Cardiac muscle cell (in vitro differentiated cells and primary cell): ENCODE data around the gene TXNIP. TPM values are rescaled to one million over a fixed set of nuclear protein-coding genes. Genes with fewer than 3 reads are reported as not detected.

Experiments
- DNase-seq, 2 donors: peaks; one replicate each; pipeline versions ENCODE4 v3.0.0 to v3.0.0-alpha.2; 2010 to 2017; ENCODE audit warnings: low read depth in 1 of 2, low spot score in 1 of 2
- H3K27ac ChIP-seq: fragments of 200-600 bp; sonication (generic); 2 replicates; pipeline ENCODE4 v1.5.1; 2016
- H3K27me3 ChIP-seq: fragments of 200-600 bp; sonication (generic); 2 replicates; pipeline ENCODE4 v1.6.0; 2016; ENCODE audit warnings: control low read depth
- H3K36me3 ChIP-seq: fragments of 200-600 bp; sonication (generic); 2 replicates; pipeline ENCODE4 v1.5.1; 2016; ENCODE audit warnings: control low read depth
- H3K4me1 ChIP-seq: fragments of 200-600 bp; sonication (generic); 2 replicates; pipeline ENCODE4 v1.8.1; 2017; ENCODE audit warnings: low read depth, mild to moderate bottlenecking, mixed run types
- H3K4me3 ChIP-seq: fragments of 200-600 bp; sonication (generic); 2 replicates; pipeline ENCODE4 v1.5.1; 2016; ENCODE audit warnings: mild to moderate bottlenecking
- H3K9me3 ChIP-seq: fragments of 200-600 bp; sonication (generic); 2 replicates; pipeline ENCODE4 v1.5.1; 2017; ENCODE audit warnings: low read depth, mild to moderate bottlenecking, control low read depth
- polyA plus RNA-seq: library from polyadenylated mRNA; unstranded; fragments of >200 nt; fragmentation: Nextera tagmentation; extraction: Ambion mirVana; gene quantifications from 2 replicates; pipeline ENCODE4 v1.2.1, GENCODE V29; 2016
- total RNA-seq: library from RNA; depleted of rRNA; stranded (reverse); fragments of >200 nt; gene quantifications from 2 replicates; pipeline ENCODE4 v1.2.3, GENCODE V29; 2016
- TF ChIP-seq, protein P1 (sequence below): IDR thresholded peaks from 2 replicates; pipeline ENCODE4 v1.5.1; 2012; ENCODE audit warnings: low read depth, mild to moderate bottlenecking, low read length

TXNIP gene
- total and polyA plus RNA-seq, 2 experiments from 2014 or later: 172 to 260 TPM

DNA sequence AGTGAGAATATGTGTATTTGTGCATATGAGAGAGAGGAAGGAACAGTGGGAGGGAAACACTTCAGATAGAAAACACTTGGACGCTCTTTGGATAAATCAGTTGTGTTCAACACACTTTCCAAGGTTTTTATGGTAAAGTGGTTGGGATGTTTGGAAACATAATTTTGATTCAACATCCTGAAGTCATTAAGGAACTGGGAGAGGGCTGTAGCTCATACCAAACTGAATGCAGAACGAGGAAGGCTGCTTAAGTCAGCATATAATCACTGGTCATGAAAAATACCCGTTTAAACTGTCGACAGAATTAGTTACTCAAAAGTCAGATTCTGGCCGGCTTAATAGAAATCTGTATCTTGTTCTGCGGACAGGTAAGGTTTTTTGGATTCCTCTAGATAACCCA, 53.5 kb downstream of the TXNIP start:
- no peaks in the 10 kb centered on the region for H3K9me3 ChIP-seq
- no peak overlapping the region for H3K27ac ChIP-seq
- H3K27me3 ChIP-seq: no peaks in the 10 kb centered on the region
- DNase-seq: no peak
- no peak overlapping the region for H3K4me3 ChIP-seq
- peaks cover 15% of the 10 kb centered on the region for H3K36me3 ChIP-seq
- H3K4me1 ChIP-seq: no peaks in the 10 kb centered on the region
- TF ChIP-seq, protein P1, sequence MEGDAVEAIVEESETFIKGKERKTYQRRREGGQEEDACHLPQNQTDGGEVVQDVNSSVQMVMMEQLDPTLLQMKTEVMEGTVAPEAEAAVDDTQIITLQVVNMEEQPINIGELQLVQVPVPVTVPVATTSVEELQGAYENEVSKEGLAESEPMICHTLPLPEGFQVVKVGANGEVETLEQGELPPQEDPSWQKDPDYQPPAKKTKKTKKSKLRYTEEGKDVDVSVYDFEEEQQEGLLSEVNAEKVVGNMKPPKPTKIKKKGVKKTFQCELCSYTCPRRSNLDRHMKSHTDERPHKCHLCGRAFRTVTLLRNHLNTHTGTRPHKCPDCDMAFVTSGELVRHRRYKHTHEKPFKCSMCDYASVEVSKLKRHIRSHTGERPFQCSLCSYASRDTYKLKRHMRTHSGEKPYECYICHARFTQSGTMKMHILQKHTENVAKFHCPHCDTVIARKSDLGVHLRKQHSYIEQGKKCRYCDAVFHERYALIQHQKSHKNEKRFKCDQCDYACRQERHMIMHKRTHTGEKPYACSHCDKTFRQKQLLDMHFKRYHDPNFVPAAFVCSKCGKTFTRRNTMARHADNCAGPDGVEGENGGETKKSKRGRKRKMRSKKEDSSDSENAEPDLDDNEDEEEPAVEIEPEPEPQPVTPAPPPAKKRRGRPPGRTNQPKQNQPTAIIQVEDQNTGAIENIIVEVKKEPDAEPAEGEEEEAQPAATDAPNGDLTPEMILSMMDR: no peak

Other genes with a start within 250 kb of the TXNIP start
- 15.7 and 18.8 TPM in 2 replicates for gene RNF115, start 172.5 kb downstream of the TXNIP start, total RNA-seq
- 12.9 and 14.5 TPM in 2 replicates for gene RNF115, start 172.5 kb downstream of the TXNIP start, polyA plus RNA-seq
- 31.4 and 34.9 TPM in 2 replicates for gene POLR3C, start 172.4 kb downstream of the TXNIP start, total RNA-seq
- gene POLR3C, start 172.4 kb downstream of the TXNIP start, polyA plus RNA-seq: 33.2 and 44.6 TPM in 2 replicates
- 19.7 and 23.1 TPM in 2 replicates for gene NUDT17, start 150.9 kb downstream of the TXNIP start, total RNA-seq
- gene NUDT17, start 150.9 kb downstream of the TXNIP start, polyA plus RNA-seq: 15.7 and 17.0 TPM in 2 replicates
- gene PIAS3, start 137.5 kb downstream of the TXNIP start, total RNA-seq: 22.2 and 23.7 TPM in 2 replicates
- 40.5 and 61.5 TPM in 2 replicates for gene PIAS3, start 137.5 kb downstream of the TXNIP start, polyA plus RNA-seq
- gene ANKRD35, start 110.7 kb downstream of the TXNIP start, total RNA-seq: 0.11 TPM in 1 of 2 replicates, not detected in the other
- 0.64 and 0.77 TPM in 2 replicates for gene ANKRD35, start 110.7 kb downstream of the TXNIP start, polyA plus RNA-seq
- 1.9 and 3.0 TPM in 2 replicates for gene ITGA10, start 86.5 kb downstream of the TXNIP start, total RNA-seq
- gene ITGA10, start 86.5 kb downstream of the TXNIP start, polyA plus RNA-seq: 5.6 and 6.1 TPM in 2 replicates
- gene PEX11B, start 77.9 kb downstream of the TXNIP start, total RNA-seq: 28.2 and 28.4 TPM in 2 replicates
- gene PEX11B, start 77.9 kb downstream of the TXNIP start, polyA plus RNA-seq: 42.3 and 50.1 TPM in 2 replicates
- 282 and 329 TPM in 2 replicates for gene RBM8A, start 69.1 kb downstream of the TXNIP start, total RNA-seq
- gene RBM8A, start 69.1 kb downstream of the TXNIP start, polyA plus RNA-seq: 272 and 289 TPM in 2 replicates
- 33.4 and 39.2 TPM in 2 replicates for gene LIX1L, start 38.6 kb downstream of the TXNIP start, total RNA-seq
- 46.4 and 59.0 TPM in 2 replicates for gene LIX1L, start 38.6 kb downstream of the TXNIP start, polyA plus RNA-seq
- 4.3 and 5.7 TPM in 2 replicates for gene ANKRD34A, start 32.0 kb downstream of the TXNIP start, total RNA-seq
- 2.7 and 5.4 TPM in 2 replicates for gene ANKRD34A, start 32.0 kb downstream of the TXNIP start, polyA plus RNA-seq
- 20.6 and 43.4 TPM in 2 replicates for gene POLR3GL, start 31.9 kb downstream of the TXNIP start, total RNA-seq
- gene POLR3GL, start 31.9 kb downstream of the TXNIP start, polyA plus RNA-seq: 65.1 and 88.2 TPM in 2 replicates
- gene HJV, start 25.2 kb upstream of the TXNIP start, total RNA-seq: 0.18 TPM in 1 of 2 replicates, not detected in the other
- not detected in 2 replicates for gene HJV, start 25.2 kb upstream of the TXNIP start, polyA plus RNA-seq
- 1.1 and 1.2 TPM in 2 replicates for gene NBPF10, start 148.2 kb upstream of the TXNIP start, total RNA-seq
- gene NBPF10, start 148.2 kb upstream of the TXNIP start, polyA plus RNA-seq: 0.86 and 0.87 TPM in 2 replicates
- 20.4 and 28.7 TPM in 2 replicates for gene NOTCH2NLA, start 232.4 kb upstream of the TXNIP start, total RNA-seq
- gene NOTCH2NLA, start 232.4 kb upstream of the TXNIP start, polyA plus RNA-seq: 20.5 and 27.1 TPM in 2 replicates